Measurements from ENCODE around the gene STPG1. TPM values are rescaled to one million over a fixed set of nuclear protein-coding genes. Genes with fewer than 3 reads are reported as not detected.

The STPG1 gene
- total RNA-seq, 1 donor from 2014 or later = 1.9 TPM

- no peak for DNase-seq
Observed at GRCh38 chr1:24340770-24341169, 72.8 kb downstream of the STPG1 start.

- DNase-seq = no peak
Observed at GRCh38 chr1:24339996-24340395, 73.6 kb downstream of the STPG1 start.

GRCh38 chr1:24338447-24338846 lies 75.1 kb downstream of the STPG1 start:
- no peak for DNase-seq

DNA sequence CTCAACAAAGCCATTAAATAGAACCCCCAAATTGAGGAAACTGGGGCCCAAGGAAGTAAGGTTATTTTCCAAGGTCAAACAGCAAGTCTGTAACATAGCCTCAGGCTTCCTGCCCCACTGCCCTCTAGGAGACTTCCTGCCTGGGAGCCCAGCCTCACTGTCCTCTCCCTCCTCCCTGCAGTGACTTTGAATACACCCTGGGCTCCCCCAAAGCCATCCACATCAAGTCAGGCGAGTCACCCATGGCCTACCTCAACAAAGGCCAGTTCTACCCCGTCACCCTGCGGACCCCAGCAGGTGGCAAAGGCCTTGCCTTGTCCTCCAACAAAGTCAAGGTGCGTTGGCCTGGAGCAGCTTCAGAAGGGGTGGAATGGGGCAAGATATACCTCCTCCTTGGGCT lies 76.1 kb downstream of the STPG1 start:
- DNase-seq = no peak

DNA sequence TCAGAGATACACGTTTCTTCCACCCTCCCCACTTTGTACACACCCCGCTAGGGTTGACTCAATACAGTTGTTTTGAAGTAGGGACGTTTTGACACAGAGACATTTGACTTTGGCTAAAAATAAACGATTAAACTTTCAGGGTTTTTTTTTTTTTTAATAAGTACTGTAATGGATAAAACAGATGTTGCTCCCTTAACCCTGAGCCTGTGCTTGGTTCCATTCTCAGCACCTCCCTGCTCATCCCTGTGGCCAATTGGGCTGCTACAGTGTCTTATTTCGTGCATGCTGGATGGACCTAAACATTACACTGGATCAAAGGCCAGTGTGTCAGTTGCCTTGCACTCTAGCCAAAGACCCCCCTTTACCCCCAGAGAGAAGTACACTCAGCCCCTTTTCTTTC lies 77.5 kb downstream of the STPG1 start:
- DNase-seq = no peak

- no peak for DNase-seq
Observed at GRCh38 chr1:24331961-24332673, 81.5 kb downstream of the STPG1 start.

- DNase-seq = no peak
Observed at GRCh38 chr1:24329797-24330543, 83.6 kb downstream of the STPG1 start.

- DNase-seq = no peak
Observed at GRCh38 chr1:24329331-24329730, 84.3 kb downstream of the STPG1 start.

DNA sequence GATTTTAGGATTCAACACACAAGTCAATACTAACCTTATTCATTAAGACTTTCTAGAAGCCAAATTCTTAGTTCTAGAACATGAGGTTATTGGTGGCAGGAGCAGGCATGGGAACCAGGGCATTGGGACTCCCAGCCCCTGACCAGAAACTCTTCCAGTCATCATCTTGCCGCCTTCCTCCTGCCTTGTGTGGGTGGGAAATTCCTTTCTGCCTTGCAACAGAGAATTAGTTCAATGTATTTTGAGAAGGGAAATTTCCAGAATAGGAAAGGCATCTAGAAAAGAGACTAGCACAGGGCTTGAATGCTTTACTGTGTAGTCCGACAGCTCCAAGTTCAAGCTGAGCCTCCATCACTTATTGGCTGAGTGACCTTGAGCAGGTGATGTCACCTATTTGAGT lies 85.7 kb downstream of the STPG1 start:
- DNase-seq = no peak

DNA sequence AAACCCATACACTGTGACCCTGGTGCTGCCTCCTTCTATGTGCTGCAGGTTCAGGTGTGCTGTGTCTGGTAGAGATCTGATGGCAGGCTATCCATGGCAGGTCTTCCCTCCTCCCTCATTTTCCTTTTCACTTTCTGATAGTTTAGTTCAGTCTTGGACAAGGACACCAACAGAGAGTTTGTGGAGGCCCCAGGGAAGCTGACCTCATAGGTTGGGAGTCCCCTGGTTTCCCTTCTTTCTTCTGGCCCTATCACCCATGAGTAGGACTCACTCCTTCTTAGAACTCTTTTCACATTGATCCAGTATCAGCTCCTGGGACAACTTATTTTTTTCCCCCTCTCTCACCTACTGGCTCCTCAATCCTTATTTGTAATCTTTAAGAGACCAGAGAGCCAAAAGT lies 86.1 kb downstream of the STPG1 start:
- no peak for DNase-seq

DNA sequence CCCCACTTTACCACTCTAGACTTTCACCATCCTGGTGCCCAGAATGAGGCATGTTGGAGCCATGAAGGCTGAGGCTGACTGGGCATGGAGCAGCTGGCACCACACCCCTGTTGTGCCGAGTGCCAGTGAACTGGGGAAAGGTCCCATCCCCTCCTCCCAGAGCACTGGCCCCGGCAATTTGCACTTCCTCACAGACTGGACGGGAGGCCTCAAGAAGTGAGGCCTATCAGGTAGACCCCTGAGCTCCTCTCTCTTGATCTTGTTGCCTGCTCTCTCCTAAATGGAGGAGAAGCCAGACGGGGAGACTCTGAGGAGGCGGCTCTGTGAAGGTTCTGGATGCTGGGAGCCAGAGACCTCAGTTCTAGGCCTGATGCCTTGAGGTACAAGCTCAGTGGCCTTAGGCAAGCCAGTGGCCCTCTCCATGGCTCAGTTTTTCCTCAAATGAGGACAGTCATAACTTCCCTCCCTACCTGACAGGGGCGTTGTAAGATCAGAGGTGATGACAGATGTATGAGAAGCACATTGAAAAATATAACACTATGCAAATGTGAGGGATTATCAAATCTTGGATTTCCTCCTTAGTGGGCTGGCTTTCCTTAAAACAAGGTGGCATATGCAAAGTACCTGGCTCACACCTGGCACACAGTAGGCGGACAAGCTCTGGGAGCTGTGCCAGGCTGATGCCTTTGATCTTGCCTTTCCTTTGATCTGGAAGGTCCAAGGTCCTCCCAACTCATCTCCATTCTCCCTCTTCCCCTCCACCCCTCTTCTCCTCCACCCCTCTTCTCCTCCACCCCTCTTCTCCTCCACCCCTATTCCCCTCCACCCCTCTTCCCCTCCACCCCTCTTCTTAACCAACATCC lies 87.8 kb downstream of the STPG1 start:
- DNase-seq = no peak

DNA sequence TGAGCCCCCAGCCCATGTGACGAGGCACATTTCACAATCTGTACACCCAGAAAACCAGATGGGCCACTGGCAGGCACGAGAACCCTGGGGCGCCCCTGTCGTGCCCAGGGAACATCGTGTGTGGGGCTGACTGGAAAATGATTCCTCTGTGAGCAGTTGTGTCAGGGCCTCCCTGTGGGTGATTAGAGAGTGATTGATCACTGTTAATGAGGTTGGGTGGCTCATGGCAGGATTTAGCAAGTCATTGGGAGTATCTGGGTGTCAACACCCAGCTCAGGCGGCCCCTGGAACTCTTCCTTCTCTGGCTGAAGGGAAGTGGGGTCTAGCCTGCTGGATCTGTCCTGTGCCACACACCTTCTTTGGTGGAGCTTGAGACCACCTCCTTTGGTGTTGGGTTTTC lies 88.7 kb downstream of the STPG1 start:
- no peak for DNase-seq

DNA sequence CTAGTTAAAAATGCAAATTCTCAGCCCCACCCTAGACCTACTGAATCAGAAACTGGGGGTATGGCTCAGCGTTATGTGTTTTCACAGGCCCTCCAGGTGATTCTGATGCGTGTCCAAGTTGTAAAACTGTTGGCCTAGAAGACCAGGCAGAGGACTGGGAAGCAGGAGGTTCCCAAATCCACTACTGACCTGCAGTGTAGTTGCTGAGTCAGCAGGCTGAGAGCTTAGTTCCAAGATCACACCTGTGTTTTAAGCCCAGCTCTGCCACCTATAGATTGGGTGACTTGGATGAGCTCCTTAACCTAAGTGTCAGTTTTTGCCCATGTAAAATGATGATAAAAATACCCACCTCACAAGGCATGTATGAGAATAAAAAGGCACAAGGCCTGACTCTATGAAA lies 90.3 kb downstream of the STPG1 start:
- DNase-seq = no peak

DNA sequence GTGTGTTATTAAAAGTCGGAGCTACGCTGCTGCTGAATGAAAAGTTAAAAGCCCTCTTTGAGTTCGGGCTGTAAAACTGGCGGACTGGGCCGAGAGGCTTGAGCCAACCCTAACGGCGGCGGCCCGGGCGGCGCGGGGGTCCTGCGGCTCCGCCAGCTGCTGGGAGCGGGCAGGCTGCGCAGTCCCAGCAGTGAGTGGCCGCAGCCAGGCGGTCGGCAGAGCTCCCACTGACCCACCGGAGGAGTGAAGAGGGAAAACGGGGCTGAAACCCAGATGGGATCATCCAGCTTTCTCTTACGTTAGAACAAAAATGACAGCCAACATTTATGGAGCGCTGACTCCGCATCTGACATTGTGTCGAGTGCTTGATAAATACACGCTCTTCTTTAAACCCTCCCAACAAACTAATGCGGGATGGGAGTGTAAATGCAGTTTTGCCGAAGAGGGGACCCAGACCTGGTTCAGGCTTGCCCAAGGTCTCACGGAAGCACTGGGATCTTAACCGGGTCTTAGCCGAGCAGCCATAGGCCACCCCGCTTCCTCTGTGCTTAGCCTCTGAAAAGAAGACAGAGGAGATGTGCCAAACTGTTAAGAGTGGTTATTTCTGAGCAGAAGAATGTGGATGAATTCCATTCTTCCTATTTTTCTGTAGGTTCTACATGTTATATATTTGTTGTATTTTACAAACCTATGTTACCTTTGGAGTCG lies 91.0 kb downstream of the STPG1 start:
- no peak for DNase-seq

GRCh38 chr1:24321697-24322469 lies 91.7 kb downstream of the STPG1 start:
- DNase-seq = peak; percentile 14

DNA sequence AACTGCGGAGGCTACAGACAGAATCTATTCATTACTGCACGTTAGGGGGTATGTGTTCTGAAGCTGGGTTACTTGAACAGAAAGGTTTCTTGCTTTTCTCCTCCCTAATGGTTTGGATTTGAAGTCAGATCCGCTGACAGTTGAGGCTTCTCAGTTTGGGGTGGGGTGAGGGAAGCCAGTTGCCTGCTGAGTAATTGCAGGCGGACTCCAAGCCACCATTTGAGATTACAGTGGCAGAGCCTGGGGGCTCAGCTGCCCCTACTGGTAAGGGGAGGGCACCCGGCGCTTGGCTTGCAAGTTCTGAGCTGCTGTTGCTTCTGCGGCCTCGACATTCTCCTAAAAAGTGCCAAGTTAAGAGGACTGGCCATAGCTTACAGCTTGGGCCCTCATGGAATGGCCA lies 92.5 kb downstream of the STPG1 start:
- no peak for DNase-seq

DNA sequence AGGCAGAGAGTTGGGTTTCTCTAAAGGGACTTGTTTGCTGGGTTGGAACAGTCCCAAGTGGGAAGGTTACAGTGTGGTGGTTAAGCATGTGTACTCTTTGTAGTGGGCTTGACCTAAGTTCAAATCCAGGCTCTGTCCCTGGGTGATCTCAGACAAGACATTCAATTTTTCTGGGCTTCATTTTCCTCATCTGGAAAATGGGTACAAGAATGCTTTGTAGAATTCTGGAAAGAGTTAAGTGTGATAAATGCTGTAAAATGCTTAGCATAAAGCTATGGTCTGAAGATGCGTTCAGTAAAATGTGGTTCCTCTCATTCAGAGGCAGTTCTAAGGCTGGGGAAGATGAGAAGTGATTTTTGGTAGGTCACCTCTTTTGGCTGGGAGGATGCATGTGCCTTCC lies 93.6 kb downstream of the STPG1 start:
- DNase-seq = no peak

GRCh38 chr1:24319312-24319863 lies 94.2 kb downstream of the STPG1 start, which contains the start of gene GRHL3:
Gene GRHL3, plus strand, starts transcription at chr1:24319357. Its CDS starts 195 bp downstream, at chr1:24319552.
- no peak for DNase-seq

DNA sequence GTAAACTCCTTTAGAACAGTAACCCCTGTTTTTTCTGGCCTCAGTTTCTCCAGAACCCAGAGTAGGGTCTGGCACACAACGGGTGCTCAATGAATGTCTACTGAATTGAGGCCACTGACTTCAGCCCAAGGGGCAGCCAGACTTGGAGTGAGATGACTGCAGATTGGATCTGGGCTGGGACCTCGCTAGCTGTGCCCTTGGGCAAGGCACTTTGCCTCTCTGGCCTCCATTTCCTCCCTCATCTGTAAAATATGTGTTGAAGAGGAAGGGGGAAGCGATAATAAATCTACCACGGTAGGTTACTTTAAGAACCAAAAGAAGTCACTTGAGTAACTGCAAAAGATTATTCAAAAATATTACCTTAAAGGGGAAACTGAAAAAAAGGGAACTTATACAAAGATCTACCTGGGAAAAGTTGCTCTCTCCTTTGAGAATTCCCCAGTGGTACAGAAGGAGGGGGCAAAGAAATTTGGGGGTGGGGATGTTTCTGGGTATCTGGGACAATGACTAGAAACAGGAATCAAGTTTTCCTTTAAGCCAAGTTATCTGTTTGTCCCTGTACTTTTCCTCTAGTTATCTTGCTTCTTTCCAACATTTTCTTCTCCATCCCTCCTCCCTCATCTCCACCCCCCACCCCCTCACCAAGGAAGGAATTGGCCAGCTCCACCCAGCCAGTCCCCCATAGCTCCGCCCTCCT lies 94.8 kb downstream of the STPG1 start:
- no peak for DNase-seq

- no peak for DNase-seq
Observed at GRCh38 chr1:24317956-24318614, 95.5 kb downstream of the STPG1 start.

Data from dermis blood vessel endothelial cell (primary cell).